OCI-LY3 (cell line): ENCODE data around the gene NKX6-1.

ENCODE experiments used
- H2AFZ ChIP-seq: fragments of 200-600, 300-600 bp; shearing (Covaris generic); 2 replicates; pipeline ENCODE4 v1.6.0; 2014; ENCODE audit warnings: antibody characterized with exemption, low read depth, low read length
- H3K27ac ChIP-seq: fragments of 200-600, 300-600 bp; sonication (generic); 2 replicates; pipeline ENCODE4 v1.5.1; 2014; ENCODE audit warnings: mild to moderate bottlenecking, low read length, moderate library complexity, mixed read lengths
- H3K27me3 ChIP-seq: fragments of 200-600, 300-600 bp; sonication (generic); 2 replicates; pipeline ENCODE4 v1.6.1; 2014; ENCODE audit warnings: low read depth, low read length, mixed read lengths
- H3K36me3 ChIP-seq: fragments of 200-600, 300-600 bp; sonication (generic); replicated peaks from 2 replicates; pipeline ENCODE3; 2014; ENCODE audit warnings: low read depth, low read length, mixed read lengths
- H3K4me1 ChIP-seq: fragments of 300-600, 200-600 bp; sonication (generic); 2 replicates; pipeline ENCODE4 v1.6.1; 2014; ENCODE audit warnings: low read length, mixed read lengths
- H3K4me2 ChIP-seq: fragments of 200-600, 300-600 bp; sonication (generic); 2 replicates; pipeline ENCODE4 v1.6.1; 2014; ENCODE audit warnings: low read length, mixed read lengths
- H3K4me3 ChIP-seq: fragments of 300-600, 200-600 bp; sonication (generic); 2 replicates; pipeline ENCODE4 v1.5.1; 2014; ENCODE audit warnings: antibody characterized with exemption, mild to moderate bottlenecking, low read length, moderate library complexity
- H3K79me2 ChIP-seq: fragments of 300-600, 200-600 bp; shearing (Covaris generic); 2 replicates; pipeline ENCODE4 v1.6.1; 2014; ENCODE audit warnings: mild to moderate bottlenecking, low read length, mixed read lengths
- H3K9ac ChIP-seq: fragments of 300-600, 200-600 bp; shearing (Covaris generic); 2 replicates; pipeline ENCODE4 v1.6.0; 2014; ENCODE audit warnings: mild to moderate bottlenecking, low read length, moderate library complexity
- H3K9me3 ChIP-seq: fragments of 200-600, 300-600 bp; shearing (Covaris generic); 2 replicates; pipeline ENCODE4 v1.6.1; 2014; ENCODE audit warnings: low read length, mixed read lengths; ENCODE audit not compliant: insufficient read depth
- H4K20me1 ChIP-seq: fragments of 200-600, 300-600 bp; sonication (generic); 2 replicates; pipeline ENCODE4 v1.6.1; 2016; ENCODE audit warnings: low read length, mixed read lengths; ENCODE audit not compliant: insufficient read depth
- CTCF ChIP-seq: fragments of 200-600, 300-600 bp; sonication (generic); IDR thresholded peaks from 2 replicates; pipeline ENCODE4 v1.5.1; 2014; ENCODE audit warnings: antibody characterized with exemption, low read length, low read depth
- EZH2phosphoT487 ChIP-seq: fragments of 200-600 bp; shearing (Covaris generic); IDR thresholded peaks from 2 replicates; pipeline ENCODE4 v1.6.1; 2018; ENCODE audit warnings: antibody characterized with exemption, mixed run types, low read depth

Gene NKX6-1

GRCh38 chr4:84496331-84496705 lies 2.8 kb downstream of the NKX6-1 start:
- no peak for TF ChIP-seq EZH2phosphoT487
- TF ChIP-seq CTCF, result no peak
- Histone ChIP-seq H3K4me2 (no peak overlapping the region), H3K79me2 (no peaks in the 10 kb centered on the region), H3K4me3 (no peak overlapping the region), H3K27ac (no peak overlapping the region), H4K20me1 (no peaks in the 10 kb centered on the region), H3K9ac (no peak overlapping the region), H3K27me3 (no peaks in the 10 kb centered on the region), H3K4me1 (no peaks in the 10 kb centered on the region), H3K9me3 (no peaks in the 10 kb centered on the region), H3K36me3 (no peaks in the 10 kb centered on the region), H2AFZ (no peak overlapping the region)

GRCh38 chr4:84495794-84496261 lies 3.3 kb downstream of the NKX6-1 start:
- Histone ChIP-seq H3K9ac (no peak overlapping the region), H3K4me3 (no peak overlapping the region), H2AFZ (no peak overlapping the region), H3K4me1 (no peaks in the 10 kb centered on the region), H3K79me2 (no peaks in the 10 kb centered on the region), H3K36me3 (no peaks in the 10 kb centered on the region), H3K27ac (no peak overlapping the region), H3K4me2 (no peak overlapping the region), H4K20me1 (no peaks in the 10 kb centered on the region), H3K27me3 (no peaks in the 10 kb centered on the region), H3K9me3 (no peaks in the 10 kb centered on the region)
- TF ChIP-seq EZH2phosphoT487 (no peak), CTCF (no peak)

GRCh38 chr4:84495118-84495793 lies 3.8 kb downstream of the NKX6-1 start:
- no peaks in the 10 kb centered on the region for H3K79me2 ChIP-seq
- H3K4me2 ChIP-seq, result no peak overlapping the region
- no peak overlapping the region for H2AFZ ChIP-seq
- no peak overlapping the region for H3K4me3 ChIP-seq
- H3K9me3 ChIP-seq, result no peaks in the 10 kb centered on the region
- no peaks in the 10 kb centered on the region for H4K20me1 ChIP-seq
- H3K27ac ChIP-seq, result no peak overlapping the region
- no peaks in the 10 kb centered on the region for H3K4me1 ChIP-seq
- H3K27me3 ChIP-seq, result no peaks in the 10 kb centered on the region
- H3K36me3 ChIP-seq, result no peaks in the 10 kb centered on the region
- TF ChIP-seq CTCF, result no peak
- no peak for TF ChIP-seq EZH2phosphoT487
- no peak overlapping the region for H3K9ac ChIP-seq

- no peak overlapping the region for H3K4me3 ChIP-seq
- no peak for TF ChIP-seq EZH2phosphoT487
- TF ChIP-seq CTCF, result no peak
- H3K79me2 ChIP-seq, result no peaks in the 10 kb centered on the region
- no peaks in the 10 kb centered on the region for H3K4me1 ChIP-seq
- no peak overlapping the region for H3K27ac ChIP-seq
- H2AFZ ChIP-seq, result no peak overlapping the region
- no peaks in the 10 kb centered on the region for H4K20me1 ChIP-seq
- no peaks in the 10 kb centered on the region for H3K36me3 ChIP-seq
- no peak overlapping the region for H3K4me2 ChIP-seq
- no peak overlapping the region for H3K9ac ChIP-seq
- no peaks in the 10 kb centered on the region for H3K9me3 ChIP-seq
- no peaks in the 10 kb centered on the region for H3K27me3 ChIP-seq
Observed at GRCh38 chr4:84494531-84494930, 4.6 kb downstream of the NKX6-1 start.
